Loucy (cell line): ENCODE results near the gene PRMT9.

ENCODE experiments used
- H2AFZ ChIP-seq: fragments of 200-600 bp; sonication (generic); 2 replicates; pipeline ENCODE4 v1.6.0; 2016; ENCODE audit warnings: antibody characterized with exemption, mild to moderate bottlenecking, low read length, moderate library complexity
- H3F3A ChIP-seq: fragments of 200-600 bp; 2 replicates; pipeline ENCODE4 v1.6.0; 2016; ENCODE audit warnings: antibody characterized with exemption, low read depth, mild to moderate bottlenecking
- H3K27me3 ChIP-seq: fragments of 200-600 bp; sonication (generic); 2 replicates; pipeline ENCODE4 v1.6.1; 2014; ENCODE audit warnings: low read length, mild to moderate bottlenecking; ENCODE audit not compliant: insufficient read depth, poor library complexity, severe bottlenecking
- H3K36me3 ChIP-seq: fragments of 200-600 bp; sonication (generic); 2 replicates; pipeline ENCODE4 v1.6.1; 2016; ENCODE audit warnings: low read length; ENCODE audit not compliant: insufficient read depth
- H3K4me1 ChIP-seq: fragments of 200-600 bp; sonication (generic); 2 replicates; pipeline ENCODE4 v1.5.1; 2014; ENCODE audit warnings: low read length, mild to moderate bottlenecking; ENCODE audit not compliant: insufficient read depth, poor library complexity, severe bottlenecking
- H3K4me2 ChIP-seq: fragments of 200-600 bp; sonication (generic); 2 replicates; pipeline ENCODE4 v1.6.0; 2014; ENCODE audit warnings: antibody characterized with exemption, low read length, low read depth, mild to moderate bottlenecking; ENCODE audit not compliant: poor library complexity, severe bottlenecking
- H3K4me3 ChIP-seq: fragments of 200-600 bp; sonication (generic); 2 replicates; pipeline ENCODE4 v1.5.1; 2014; ENCODE audit warnings: low read length, mild to moderate bottlenecking, mixed read lengths; ENCODE audit not compliant: poor library complexity, severe bottlenecking
- H3K79me2 ChIP-seq: fragments of 200-600 bp; sonication (generic); 2 replicates; pipeline ENCODE4 v1.6.1; 2014; ENCODE audit warnings: low read length; ENCODE audit not compliant: insufficient read depth
- H3K9ac ChIP-seq: fragments of 200-600 bp; sonication (generic); 2 replicates; pipeline ENCODE4 v1.6.0; 2014; ENCODE audit warnings: mild to moderate bottlenecking, low read depth, low read length, moderate library complexity; ENCODE audit not compliant: poor library complexity, severe bottlenecking
- H3K9me2 ChIP-seq: fragments of 200-600 bp; sonication (generic); replicated peaks from 2 replicates; pipeline ENCODE4 v1.6.1; 2016; ENCODE audit warnings: low read depth, low read length, mixed read lengths
- H3K9me3 ChIP-seq: fragments of 200-600 bp; sonication (generic); 2 replicates; pipeline ENCODE4 v1.6.1; 2014; ENCODE audit warnings: mild to moderate bottlenecking, antibody characterized with exemption, low read length, low read depth; ENCODE audit not compliant: insufficient read depth
- H4K20me1 ChIP-seq: fragments of 200-600 bp; sonication (generic); 2 replicates; pipeline ENCODE4 v1.6.0; 2014; ENCODE audit warnings: antibody characterized with exemption, low read length, mild to moderate bottlenecking; ENCODE audit not compliant: insufficient read depth, poor library complexity, severe bottlenecking
- EZH2phosphoT487 ChIP-seq: fragments of 200-600 bp; IDR thresholded peaks from 2 replicates; pipeline ENCODE4 v1.6.1; 2018; ENCODE audit warnings: antibody characterized with exemption, mild to moderate bottlenecking, moderate library complexity, borderline replicate concordance
- TF ChIP-seq, protein P1 (sequence below): fragments of 200-600 bp; sonication (generic); conservative IDR thresholded peaks from 2 replicates; pipeline ENCODE4 v1.5.1; 2014; ENCODE audit warnings: mild to moderate bottlenecking, antibody characterized with exemption, low read length

The PRMT9 gene

DNA sequence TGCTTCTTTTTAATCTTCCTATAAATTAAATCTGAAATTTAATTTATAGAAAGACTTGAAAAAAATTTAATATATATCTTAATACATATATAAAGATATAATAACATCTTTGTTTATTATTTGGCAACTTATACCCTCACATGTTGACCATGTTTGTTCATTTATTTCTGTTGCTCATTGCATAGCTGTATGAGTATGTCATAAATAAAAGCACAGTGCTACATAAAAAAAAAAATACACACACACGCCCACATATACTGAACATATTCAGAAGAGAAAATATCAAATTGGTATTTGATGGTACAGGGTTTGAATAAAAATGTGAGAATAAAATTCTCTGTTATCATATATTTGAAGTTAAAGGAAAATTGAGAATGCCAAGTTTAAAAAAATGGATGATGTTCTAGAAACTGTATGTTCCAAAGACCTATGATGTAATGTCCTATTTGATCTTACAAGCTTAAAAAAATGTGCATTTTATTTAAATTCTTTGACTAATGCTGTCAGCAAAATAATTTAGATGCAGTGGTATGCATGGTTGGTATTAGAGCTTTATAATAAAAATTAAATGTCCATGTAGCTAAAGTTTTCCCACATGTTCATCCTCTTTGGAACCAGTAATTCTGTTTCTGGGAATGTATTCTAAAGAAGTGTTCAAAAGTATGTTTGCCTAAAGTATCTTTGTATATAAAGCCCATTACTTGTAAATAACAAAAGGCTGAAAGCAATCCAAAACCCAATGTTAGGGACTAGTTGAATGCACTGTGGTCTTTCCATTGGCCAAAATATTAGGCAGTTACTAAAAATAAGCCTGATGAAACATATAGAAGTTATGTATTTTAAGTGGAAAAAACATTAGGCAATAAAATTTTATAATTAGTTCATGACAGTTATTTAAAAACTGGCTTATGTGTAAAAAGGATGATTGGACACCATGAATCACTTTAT is 53.9 kb downstream of the PRMT9 start:
- H3K36me3 ChIP-seq, result peaks cover 71% of the 10 kb centered on the region
- H3K79me2 ChIP-seq, result no peaks in the 10 kb centered on the region

DNA sequence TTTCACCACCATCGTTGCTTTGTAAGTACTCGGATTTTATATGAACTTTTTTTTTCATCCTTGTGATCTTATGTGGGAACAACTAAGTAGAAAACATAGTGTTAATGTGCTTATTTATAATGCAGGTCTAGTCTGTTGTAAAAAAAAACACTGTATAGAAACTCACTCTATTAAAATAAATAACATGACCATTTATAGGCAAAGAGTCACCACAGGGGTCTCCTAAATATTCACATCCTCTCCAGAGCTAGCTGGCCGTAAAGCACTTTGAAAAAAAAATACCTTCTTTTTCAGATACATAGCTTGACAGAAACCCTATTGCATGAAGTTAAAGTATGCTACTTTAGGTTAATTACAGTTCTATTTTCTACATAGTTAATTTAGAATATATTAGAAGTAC is 55.5 kb downstream of the PRMT9 start:
- Histone ChIP-seq H3K9ac (no peak overlapping the region), H3K27me3 (no peaks in the 10 kb centered on the region), H3K4me2 (no peak overlapping the region), H3K4me1 (peaks cover 5% of the 10 kb centered on the region), H3K79me2 (no peaks in the 10 kb centered on the region), H3K9me2 (no peaks in the 10 kb centered on the region), H2AFZ (no peak overlapping the region), H3F3A (no peaks in the 10 kb centered on the region), H3K4me3 (no peak overlapping the region), H3K9me3 (no peaks in the 10 kb centered on the region), H3K36me3 (peaks cover 64% of the 10 kb centered on the region), H4K20me1 (no peaks in the 10 kb centered on the region)
- TF ChIP-seq EZH2phosphoT487, result no peak
- TF ChIP-seq, protein P1, sequence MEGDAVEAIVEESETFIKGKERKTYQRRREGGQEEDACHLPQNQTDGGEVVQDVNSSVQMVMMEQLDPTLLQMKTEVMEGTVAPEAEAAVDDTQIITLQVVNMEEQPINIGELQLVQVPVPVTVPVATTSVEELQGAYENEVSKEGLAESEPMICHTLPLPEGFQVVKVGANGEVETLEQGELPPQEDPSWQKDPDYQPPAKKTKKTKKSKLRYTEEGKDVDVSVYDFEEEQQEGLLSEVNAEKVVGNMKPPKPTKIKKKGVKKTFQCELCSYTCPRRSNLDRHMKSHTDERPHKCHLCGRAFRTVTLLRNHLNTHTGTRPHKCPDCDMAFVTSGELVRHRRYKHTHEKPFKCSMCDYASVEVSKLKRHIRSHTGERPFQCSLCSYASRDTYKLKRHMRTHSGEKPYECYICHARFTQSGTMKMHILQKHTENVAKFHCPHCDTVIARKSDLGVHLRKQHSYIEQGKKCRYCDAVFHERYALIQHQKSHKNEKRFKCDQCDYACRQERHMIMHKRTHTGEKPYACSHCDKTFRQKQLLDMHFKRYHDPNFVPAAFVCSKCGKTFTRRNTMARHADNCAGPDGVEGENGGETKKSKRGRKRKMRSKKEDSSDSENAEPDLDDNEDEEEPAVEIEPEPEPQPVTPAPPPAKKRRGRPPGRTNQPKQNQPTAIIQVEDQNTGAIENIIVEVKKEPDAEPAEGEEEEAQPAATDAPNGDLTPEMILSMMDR, result no peak

More for the DNA sequence above, 53.9 kb downstream of the PRMT9 start:
- no peak overlapping the region for H3K9ac ChIP-seq
- no peaks in the 10 kb centered on the region for H3K9me2 ChIP-seq
- no peak overlapping the region for H2AFZ ChIP-seq
- H3K4me2 ChIP-seq, result no peak overlapping the region
- H3K4me3 ChIP-seq, result no peak overlapping the region
- no peaks in the 10 kb centered on the region for H4K20me1 ChIP-seq
- no peaks in the 10 kb centered on the region for H3F3A ChIP-seq
- TF ChIP-seq, protein P1, result no peak
- TF ChIP-seq EZH2phosphoT487, result no peak
- no peaks in the 10 kb centered on the region for H3K4me1 ChIP-seq
- H3K9me3 ChIP-seq, result no peaks in the 10 kb centered on the region
- H3K27me3 ChIP-seq, result no peaks in the 10 kb centered on the region

DNA sequence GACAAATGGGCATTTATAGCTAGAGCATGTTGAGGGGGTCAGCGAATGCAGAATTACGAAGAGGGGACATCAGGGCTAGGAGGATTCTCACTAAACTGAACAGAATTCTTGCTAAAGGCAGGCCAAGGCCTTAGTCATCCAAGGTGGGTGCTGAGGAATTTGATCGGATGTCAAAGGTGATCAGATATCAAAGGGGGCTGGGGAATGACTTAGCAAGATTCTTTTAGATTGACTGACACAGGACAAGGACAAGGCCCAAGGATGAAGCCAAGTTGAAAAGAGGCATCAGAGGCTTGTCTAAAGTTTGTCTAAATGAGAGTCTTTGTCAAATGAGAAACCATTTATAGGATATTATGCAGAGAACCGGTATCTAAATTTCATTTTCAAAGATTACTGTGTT is 57.1 kb downstream of the PRMT9 start:
- Histone ChIP-seq H3K79me2 (peaks cover 4% of the 10 kb centered on the region), H3K36me3 (peaks cover 51% of the 10 kb centered on the region), H2AFZ (no peak overlapping the region), H3K9me3 (no peaks in the 10 kb centered on the region), H3K4me2 (no peak overlapping the region), H4K20me1 (no peaks in the 10 kb centered on the region), H3K9ac (no peak overlapping the region), H3K4me1 (peaks cover 6% of the 10 kb centered on the region), H3F3A (no peaks in the 10 kb centered on the region), H3K9me2 (no peaks in the 10 kb centered on the region), H3K27me3 (no peaks in the 10 kb centered on the region), H3K4me3 (no peak overlapping the region)
- TF ChIP-seq EZH2phosphoT487, result no peak
- TF ChIP-seq, protein P1, result no peak
